ENCODE results near the gene TRPV5.

TRPV5 gene

GRCh38 chr7:142864980-142865747, 68.4 kb downstream of the TRPV5 start:
- CTCF ChIA-PET = interaction anchor here (0.6 to 2.9 kb wide), 2 partner anchors 8 to 15 kb away, joined by 3 to 13 read pairs; no protein-coding TSS in a partner anchor
- no peak for DNase-seq (ENCODE audit: extremely low spot score)
- POLR2A ChIA-PET = no interaction called here
- TF ChIP-seq LEF1 (IDR thresholded peaks at IDR 0.05; ENCODE audit: borderline replicate concordance) = no peak
- no peak for TF ChIP-seq PKNOX1 (IDR thresholded peaks at IDR 0.05)
- TF ChIP-seq ZNF384 (IDR thresholded peaks at IDR 0.05) = no peak
- TF ChIP-seq ARNT (IDR thresholded peaks at IDR 0.05) = no peak
- no peak for TF ChIP-seq SP1 (IDR thresholded peaks at IDR 0.05)
- no peak for TF ChIP-seq CTBP1 (IDR thresholded peaks at IDR 0.05; ENCODE audit: borderline replicate concordance)

- no peak for DNase-seq (ENCODE audit: extremely low spot score)
- ChIA-PET POLR2A (no interaction called here), CTCF (interaction anchor here (0.6 to 2.9 kb wide), 2 partner anchors 9 to 16 kb away, joined by 3 to 13 read pairs; no protein-coding TSS in a partner anchor)
- TF ChIP-seq FOXA1 (IDR thresholded peaks at IDR 0.05) (no peak), LEF1 (IDR thresholded peaks at IDR 0.05; ENCODE audit: borderline replicate concordance) (no peak), SP1 (IDR thresholded peaks at IDR 0.05) (no peak), FOXK2 (IDR thresholded peaks at IDR 0.05) (no peak), PKNOX1 (IDR thresholded peaks at IDR 0.05) (no peak), ZNF384 (IDR thresholded peaks at IDR 0.05) (no peak), CTBP1 (IDR thresholded peaks at IDR 0.05; ENCODE audit: borderline replicate concordance) (no peak), NFRKB (IDR thresholded peaks at IDR 0.05) (no peak), SUZ12 (IDR thresholded peaks at IDR 0.05) (no peak), BHLHE40 (IDR thresholded peaks at IDR 0.05; ENCODE audit: borderline replicate concordance) (no peak), ELF4 (IDR thresholded peaks at IDR 0.05) (no peak), HDGF (IDR thresholded peaks at IDR 0.05; ENCODE audit: borderline replicate concordance) (no peak), ARNT (IDR thresholded peaks at IDR 0.05) (no peak), FOXM1 (IDR thresholded peaks at IDR 0.05; ENCODE audit: borderline replicate concordance) (no peak), L3MBTL2 (conservative IDR thresholded peaks at IDR 0.05) (no peak), TARDBP (IDR thresholded peaks at IDR 0.05) (no peak)
Measured at GRCh38 chr7:142863891-142864685, 69.5 kb downstream of the TRPV5 start.

- TF ChIP-seq FOXM1 (IDR thresholded peaks at IDR 0.05; ENCODE audit: borderline replicate concordance) (no peak), FOXA1 (IDR thresholded peaks at IDR 0.05) (no peak), TARDBP (IDR thresholded peaks at IDR 0.05) (no peak), BHLHE40 (IDR thresholded peaks at IDR 0.05; ENCODE audit: borderline replicate concordance) (no peak)
- CTCF ChIA-PET = interaction anchor here (0.6 kb wide), 1 partner anchor 17 kb away, joined by 3 read pairs; no protein-coding TSS in a partner anchor
- DNase-seq (ENCODE audit: extremely low spot score) = no peak
- POLR2A ChIA-PET = no interaction called here
Measured at GRCh38 chr7:142862786-142863400, 70.7 kb downstream of the TRPV5 start.

- CTCF ChIA-PET = interaction anchor here (1.1 kb wide), 1 partner anchor 353 kb away, joined by 3 read pairs; no protein-coding TSS in a partner anchor
- no peak for DNase-seq (ENCODE audit: extremely low spot score)
- TF ChIP-seq FOXK2 (IDR thresholded peaks at IDR 0.05) (no peak), LEF1 (IDR thresholded peaks at IDR 0.05; ENCODE audit: borderline replicate concordance) (no peak), NFRKB (IDR thresholded peaks at IDR 0.05) (no peak), TARDBP (IDR thresholded peaks at IDR 0.05) (no peak), HDGF (IDR thresholded peaks at IDR 0.05; ENCODE audit: borderline replicate concordance) (no peak), L3MBTL2 (conservative IDR thresholded peaks at IDR 0.05) (no peak), FOXM1 (IDR thresholded peaks at IDR 0.05; ENCODE audit: borderline replicate concordance) (no peak), CTBP1 (IDR thresholded peaks at IDR 0.05; ENCODE audit: borderline replicate concordance) (no peak), ARNT (IDR thresholded peaks at IDR 0.05) (no peak), SUZ12 (IDR thresholded peaks at IDR 0.05) (no peak), ZNF384 (IDR thresholded peaks at IDR 0.05) (no peak), ELF4 (IDR thresholded peaks at IDR 0.05) (no peak), PKNOX1 (IDR thresholded peaks at IDR 0.05) (no peak), SP1 (IDR thresholded peaks at IDR 0.05) (no peak), FOXA1 (IDR thresholded peaks at IDR 0.05) (no peak), BHLHE40 (IDR thresholded peaks at IDR 0.05; ENCODE audit: borderline replicate concordance) (no peak)
- POLR2A ChIA-PET = no interaction called here
Measured at GRCh38 chr7:142862351-142862750, 71.2 kb downstream of the TRPV5 start.

GRCh38 chr7:142860968-142861367, 72.6 kb downstream of the TRPV5 start:
- CTCF ChIA-PET = interaction anchor here (1.3 to 1.8 kb wide), 2 partner anchors 9 to 12 kb away, joined by 3 to 5 read pairs; no protein-coding TSS in a partner anchor

More at GRCh38 chr7:142860968-142861367, 72.6 kb downstream of the TRPV5 start:
- no peak for DNase-seq (ENCODE audit: extremely low spot score)
- POLR2A ChIA-PET = no interaction called here
- TF ChIP-seq L3MBTL2 (conservative IDR thresholded peaks at IDR 0.05) (no peak), FOXK2 (IDR thresholded peaks at IDR 0.05) (no peak), FOXM1 (IDR thresholded peaks at IDR 0.05; ENCODE audit: borderline replicate concordance) (no peak), LEF1 (IDR thresholded peaks at IDR 0.05; ENCODE audit: borderline replicate concordance) (no peak), FOXA1 (IDR thresholded peaks at IDR 0.05) (no peak), ZNF384 (IDR thresholded peaks at IDR 0.05) (no peak)
